OCI-LY1 (cell line): Measurements from ENCODE around the gene HSPA9.

Experiments used
- H2AFZ ChIP-seq: fragments of 200-600 bp; sonication (generic), shearing (Covaris generic); 2 replicates; pipeline ENCODE4 v1.6.0; 2014; ENCODE audit warnings: antibody characterized with exemption, mild to moderate bottlenecking, low read length
- H3F3A ChIP-seq: fragments of 200-600 bp; sonication (generic), shearing (Covaris generic); 2 replicates; pipeline ENCODE4 v1.6.0; 2014; ENCODE audit warnings: mild to moderate bottlenecking, antibody characterized with exemption, low read length, moderate library complexity; ENCODE audit not compliant: insufficient read depth
- H3K27ac ChIP-seq: fragments of 200-600 bp; sonication (generic); 2 replicates; pipeline ENCODE4 v1.5.1; 2014; ENCODE audit warnings: low read length, mixed run types, mild to moderate bottlenecking, low read depth; ENCODE audit not compliant: poor library complexity, severe bottlenecking
- H3K27me3 ChIP-seq: fragments of 200-600 bp; sonication (generic); 2 replicates; pipeline ENCODE4 v1.6.0; 2014; ENCODE audit warnings: antibody characterized with exemption, mild to moderate bottlenecking, low read length, moderate library complexity; ENCODE audit not compliant: insufficient read depth
- H3K36me3 ChIP-seq: fragments of 200-600 bp; sonication (generic); 2 replicates; pipeline ENCODE4 v1.6.1; 2014; ENCODE audit warnings: mild to moderate bottlenecking, antibody characterized with exemption, low read length, moderate library complexity, mixed read lengths; ENCODE audit not compliant: insufficient read depth
- H3K4me1 ChIP-seq: fragments of 200-600 bp; sonication (generic); 2 replicates; pipeline ENCODE4 v1.5.1; 2014; ENCODE audit warnings: mild to moderate bottlenecking, low read length, moderate library complexity; ENCODE audit not compliant: insufficient read depth, severe bottlenecking
- H3K4me2 ChIP-seq: fragments of 200-600 bp; sonication (generic), shearing (Covaris generic); 2 replicates; pipeline ENCODE4 v1.6.1; 2014; ENCODE audit warnings: low read length
- H3K4me3 ChIP-seq: fragments of 200-600 bp; sonication (generic); 2 replicates; pipeline ENCODE4 v1.5.1; 2014; ENCODE audit warnings: low read length, low read depth, mild to moderate bottlenecking, mixed read lengths; ENCODE audit not compliant: poor library complexity, severe bottlenecking
- H3K79me2 ChIP-seq: fragments of 200-600 bp; shearing (Covaris generic); 2 replicates; pipeline ENCODE4 v1.6.1; 2016; ENCODE audit warnings: mixed run types, low read length, mixed read lengths; ENCODE audit not compliant: insufficient read depth
- H3K9ac ChIP-seq: fragments of 200-600 bp; sonication (generic), shearing (Covaris generic); 2 replicates; pipeline ENCODE4 v1.6.1; 2014; ENCODE audit warnings: mild to moderate bottlenecking, low read length, mixed read lengths
- H3K9me2 ChIP-seq: fragments of 200-600 bp; sonication (generic), shearing (Covaris generic); 2 replicates; pipeline ENCODE4 v1.6.1; 2014; ENCODE audit warnings: low read depth, mild to moderate bottlenecking, low read length, mixed read lengths
- H3K9me3 ChIP-seq: fragments of 200-600 bp; shearing (Covaris generic); 2 replicates; pipeline ENCODE4 v1.6.1; 2014; ENCODE audit warnings: low read length, mixed read lengths
- H4K20me1 ChIP-seq: fragments of 200-600 bp; sonication (generic), shearing (Covaris generic); 2 replicates; pipeline ENCODE4 v1.6.0; 2016; ENCODE audit warnings: mild to moderate bottlenecking, low read length; ENCODE audit not compliant: insufficient read depth
- EZH2 ChIP-seq: fragments of 200-600 bp; sonication (generic), shearing (Covaris generic); IDR thresholded peaks from 2 replicates; pipeline ENCODE4 v1.8.0; 2017; ENCODE audit warnings: borderline replicate concordance, mixed run types, mild to moderate bottlenecking, antibody characterized with exemption, low read length, moderate library complexity, mixed read lengths
- TF ChIP-seq, protein P1 (sequence below): fragments of 200-600 bp; sonication (generic), shearing (Covaris generic); IDR thresholded peaks from 2 replicates; pipeline ENCODE4 v1.5.1; 2017; ENCODE audit warnings: mild to moderate bottlenecking, antibody characterized with exemption, low read length, moderate library complexity, mixed read lengths

HSPA9 gene

DNA sequence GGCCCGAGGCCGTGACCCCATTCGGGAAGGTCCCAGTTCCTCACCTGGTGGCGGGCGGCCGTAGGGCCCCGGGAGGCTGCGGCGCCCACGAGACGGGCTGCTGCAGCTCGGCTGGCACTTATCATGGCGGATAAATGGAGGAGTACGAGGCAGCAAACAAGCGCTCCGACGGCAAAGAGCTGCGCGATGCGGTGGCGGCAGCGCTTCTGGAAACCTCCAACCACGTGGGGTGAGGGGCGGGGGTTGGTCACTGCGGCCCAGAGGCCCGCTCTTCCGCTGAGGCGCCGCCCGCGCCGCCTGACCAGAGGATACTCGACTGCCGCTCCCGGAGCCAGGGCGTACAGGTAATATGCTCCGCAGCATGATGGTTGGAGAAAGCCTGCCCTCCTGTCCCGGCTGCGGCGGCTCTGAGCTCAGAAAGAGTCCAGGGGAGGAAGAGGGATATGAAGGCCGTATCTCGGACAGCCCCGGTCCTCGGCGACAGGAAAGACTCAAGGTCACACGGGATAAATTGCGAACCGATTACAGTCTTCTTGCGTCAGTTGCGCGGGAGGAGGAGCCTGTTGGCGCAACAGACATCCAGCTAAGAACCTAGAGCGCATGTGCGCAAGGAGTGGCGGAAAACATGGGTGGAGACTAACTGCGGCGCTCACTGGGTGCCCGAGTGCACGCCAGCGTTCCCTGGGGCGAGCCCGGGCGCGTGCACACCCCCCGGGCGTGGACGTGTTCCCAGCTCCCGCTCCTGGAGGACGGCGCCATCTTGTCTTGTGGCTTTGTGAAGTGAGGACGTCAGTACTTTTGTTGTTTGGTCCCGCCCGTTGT lies at the start of gene HSPA9:
TSS of gene HSPA9 (minus strand) at position 208 of the 822 bp plus-strand sequence. CDS start at position 125, 83 bp downstream.
- Histone ChIP-seq H3K4me1 (peaks cover 28% of the 10 kb centered on the region), H2AFZ (peak within 1 kb of the TSS; percentile 39; the same call in 1 of the 2 replicates), H3K27ac (peak within 1 kb of the TSS; percentile 85), H3K79me2 (peaks cover 19% of the 10 kb centered on the region), H3K9me2 (no peaks in the 10 kb centered on the region), H3K36me3 (peaks cover 43% of the 10 kb centered on the region), H3K4me2 (peak within 1 kb of the TSS; percentile 67), H3F3A (no peaks in the 10 kb centered on the region; the same call in 1 of the 2 replicates), H3K27me3 (no peaks in the 10 kb centered on the region), H3K9me3 (no peaks in the 10 kb centered on the region), H4K20me1 (no peaks in the 10 kb centered on the region), H3K4me3 (peak within 1 kb of the TSS; percentile 85), H3K9ac (peak within 1 kb of the TSS; percentile 87)
- TF ChIP-seq EZH2, result no peak
- TF ChIP-seq, protein P1, sequence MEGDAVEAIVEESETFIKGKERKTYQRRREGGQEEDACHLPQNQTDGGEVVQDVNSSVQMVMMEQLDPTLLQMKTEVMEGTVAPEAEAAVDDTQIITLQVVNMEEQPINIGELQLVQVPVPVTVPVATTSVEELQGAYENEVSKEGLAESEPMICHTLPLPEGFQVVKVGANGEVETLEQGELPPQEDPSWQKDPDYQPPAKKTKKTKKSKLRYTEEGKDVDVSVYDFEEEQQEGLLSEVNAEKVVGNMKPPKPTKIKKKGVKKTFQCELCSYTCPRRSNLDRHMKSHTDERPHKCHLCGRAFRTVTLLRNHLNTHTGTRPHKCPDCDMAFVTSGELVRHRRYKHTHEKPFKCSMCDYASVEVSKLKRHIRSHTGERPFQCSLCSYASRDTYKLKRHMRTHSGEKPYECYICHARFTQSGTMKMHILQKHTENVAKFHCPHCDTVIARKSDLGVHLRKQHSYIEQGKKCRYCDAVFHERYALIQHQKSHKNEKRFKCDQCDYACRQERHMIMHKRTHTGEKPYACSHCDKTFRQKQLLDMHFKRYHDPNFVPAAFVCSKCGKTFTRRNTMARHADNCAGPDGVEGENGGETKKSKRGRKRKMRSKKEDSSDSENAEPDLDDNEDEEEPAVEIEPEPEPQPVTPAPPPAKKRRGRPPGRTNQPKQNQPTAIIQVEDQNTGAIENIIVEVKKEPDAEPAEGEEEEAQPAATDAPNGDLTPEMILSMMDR, result no peak

DNA sequence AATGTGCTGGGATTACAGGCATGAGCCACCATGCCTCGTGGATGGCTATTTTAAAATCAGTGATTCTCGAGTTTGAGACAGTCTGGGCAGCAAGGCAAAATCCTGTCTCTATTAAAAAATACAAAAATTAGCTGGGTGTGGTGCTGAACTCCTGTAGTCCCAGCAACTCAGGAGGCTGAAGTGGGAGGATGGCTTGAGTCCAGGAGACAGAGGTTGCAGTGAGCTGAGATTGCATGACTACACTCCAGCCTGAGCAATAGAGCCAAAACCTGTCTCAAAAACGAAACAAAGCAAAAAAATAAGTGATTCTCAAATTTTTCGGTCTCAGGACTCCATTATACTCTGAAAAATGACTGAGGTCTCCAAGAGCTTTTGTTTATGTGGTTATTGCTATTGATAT lies 47.9 kb upstream of the HSPA9 start:
- Histone ChIP-seq H3K27me3 (0 out of 2 replicates have a peak, but pooled peaks cover 9% of the 10 kb centered on the region), H3K9me2 (no peaks in the 10 kb centered on the region), H3K4me3 (no peak overlapping the region), H3K79me2 (no peaks in the 10 kb centered on the region), H3F3A (no peaks in the 10 kb centered on the region), H3K9ac (no peak overlapping the region), H3K27ac (no peak overlapping the region), H3K9me3 (no peaks in the 10 kb centered on the region), H3K36me3 (no peaks in the 10 kb centered on the region), H2AFZ (no peak overlapping the region), H3K4me2 (no peak overlapping the region), H3K4me1 (no peaks in the 10 kb centered on the region), H4K20me1 (no peaks in the 10 kb centered on the region)
- TF ChIP-seq EZH2, result no peak
- TF ChIP-seq, protein P1, result no peak

DNA sequence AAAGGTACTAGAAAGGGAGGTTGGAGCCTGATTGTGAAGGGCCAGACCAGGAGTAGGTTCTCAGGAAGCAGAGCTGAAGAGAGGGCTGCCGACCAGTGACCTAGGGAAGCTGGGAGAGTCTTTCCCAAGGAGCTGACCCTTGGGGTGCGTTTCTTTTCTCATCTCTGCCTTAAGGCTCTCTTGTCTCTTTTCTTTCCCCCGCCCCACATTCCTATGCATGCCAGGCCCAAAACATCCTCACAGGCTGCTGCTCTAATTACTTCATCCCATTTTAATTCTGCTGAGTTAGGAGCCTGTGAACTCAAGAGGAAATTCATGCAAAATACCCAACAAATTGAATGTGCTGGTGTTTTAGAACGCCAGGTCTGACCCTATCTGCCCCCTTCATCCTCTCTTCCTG lies 46.9 kb upstream of the HSPA9 start:
- no peak overlapping the region for H3K27ac ChIP-seq
- H3K9me2 ChIP-seq, result no peaks in the 10 kb centered on the region
- no peaks in the 10 kb centered on the region for H3K36me3 ChIP-seq
- no peak overlapping the region for H2AFZ ChIP-seq
- no peaks in the 10 kb centered on the region for H3K9me3 ChIP-seq
- H3K4me2 ChIP-seq, result no peak overlapping the region
- H3F3A ChIP-seq, result no peaks in the 10 kb centered on the region
- H3K27me3 ChIP-seq, result 0 out of 2 replicates have a peak, but pooled peaks cover 9% of the 10 kb centered on the region
- TF ChIP-seq, protein P1, result no peak
- TF ChIP-seq EZH2, result no peak
- H3K4me1 ChIP-seq, result no peaks in the 10 kb centered on the region
- H3K4me3 ChIP-seq, result no peak overlapping the region
- H3K79me2 ChIP-seq, result no peaks in the 10 kb centered on the region
- H4K20me1 ChIP-seq, result no peaks in the 10 kb centered on the region
- H3K9ac ChIP-seq, result no peak overlapping the region
